Stimulated activated CD8-positive, alpha-beta memory T cell treated with anti-CD3 and anti-CD28 coated beads, Interleukin-12 subunit alpha, Interleukin-12 subunit beta, amount 100 ng/mL, for 24 hours (primary cell): ENCODE data around the gene ULK4.
"Not testable (repeated sequence)": the region's sequence is repeated elsewhere in the genome, so short reads cannot be mapped to it uniquely, and the experiment has no call there.

Experiments used
- DNase-seq: peaks from one replicate; pipeline ENCODE4 v3.0.0-alpha.2; 2020; ENCODE audit errors: extremely low read depth

ULK4 gene

GRCh38 chr3:41872157-41872556 is 89.7 kb downstream of the ULK4 start:
- DNase-seq: no peak

DNA sequence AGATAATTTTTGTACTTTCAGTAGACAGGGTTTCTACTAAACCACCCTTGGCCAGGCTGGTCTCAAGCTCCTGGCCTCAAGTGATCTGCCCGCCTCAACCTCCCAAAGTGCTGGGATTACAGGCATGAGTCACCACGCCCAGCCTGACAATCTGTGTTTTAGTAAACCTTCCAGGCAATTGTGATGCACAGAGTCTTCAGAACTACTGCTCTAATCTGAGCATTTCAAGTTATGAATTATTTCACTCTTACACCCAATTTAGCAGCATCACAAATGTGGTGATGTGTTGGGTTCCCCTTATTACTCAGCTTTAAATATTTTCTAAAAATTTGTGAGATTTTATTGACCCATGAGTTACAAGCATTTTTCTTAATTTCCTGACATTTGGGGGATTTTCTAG is 94.4 kb downstream of the ULK4 start:
- no peak for DNase-seq

DNA sequence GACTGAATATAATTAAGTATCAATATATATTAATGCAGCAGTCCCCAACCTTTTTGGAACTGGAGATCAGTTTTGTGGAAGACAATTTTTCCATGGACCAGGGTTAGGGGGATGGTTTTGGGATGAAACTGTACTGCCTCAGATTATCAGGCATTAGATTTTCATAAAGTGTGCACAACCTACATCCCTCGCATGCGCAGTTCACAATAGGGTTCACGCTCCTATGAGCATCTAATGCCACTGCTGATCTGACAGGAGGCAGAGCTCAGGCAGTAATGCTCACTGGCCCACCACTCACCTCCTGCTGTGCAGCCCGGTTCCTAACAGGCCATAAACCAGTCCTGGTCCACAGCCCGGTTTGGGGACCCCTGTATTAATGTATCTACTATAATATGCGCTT is 95.6 kb downstream of the ULK4 start:
- no peak for DNase-seq

DNA sequence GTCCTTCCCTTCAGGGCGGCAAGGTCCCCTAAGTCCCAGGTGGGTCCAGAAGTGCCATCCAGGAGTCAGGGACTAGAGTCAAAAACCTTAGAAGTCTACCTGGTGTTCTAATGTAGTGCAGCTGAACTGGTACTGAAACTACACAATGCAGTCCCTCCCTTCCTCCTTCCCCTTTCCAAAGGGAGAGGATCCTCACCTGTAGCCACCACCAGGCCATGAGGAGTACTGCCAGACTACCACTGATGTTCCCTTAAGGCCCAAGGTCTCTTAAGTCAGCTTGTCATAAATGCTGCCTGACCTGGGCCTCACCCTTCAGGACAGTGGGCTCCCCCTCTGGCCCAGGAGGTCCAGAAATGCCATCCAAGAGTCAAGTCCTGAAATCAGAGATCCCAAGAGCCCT is 98.9 kb downstream of the ULK4 start:
- no peak for DNase-seq

DNA sequence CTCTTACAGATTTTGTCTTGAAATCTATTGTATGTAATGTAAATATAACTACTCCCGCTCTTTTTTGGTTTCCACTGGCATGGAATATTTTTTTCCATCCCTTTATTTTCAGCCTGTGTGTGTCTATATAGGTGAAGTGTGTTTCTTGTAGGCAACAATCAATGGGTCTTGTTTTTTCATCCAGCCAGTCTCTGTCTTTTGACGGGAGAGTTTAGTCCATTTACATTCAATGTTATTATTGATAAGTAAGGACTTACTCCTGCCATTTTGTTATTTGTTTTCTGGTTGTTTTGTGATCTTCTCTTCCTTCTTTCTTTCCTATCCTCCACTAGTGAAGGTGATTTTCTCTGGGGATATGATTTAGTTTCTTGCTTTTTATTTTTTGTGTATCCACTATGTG is 101.4 kb downstream of the ULK4 start:
- DNase-seq: not testable (repeated sequence)

DNA sequence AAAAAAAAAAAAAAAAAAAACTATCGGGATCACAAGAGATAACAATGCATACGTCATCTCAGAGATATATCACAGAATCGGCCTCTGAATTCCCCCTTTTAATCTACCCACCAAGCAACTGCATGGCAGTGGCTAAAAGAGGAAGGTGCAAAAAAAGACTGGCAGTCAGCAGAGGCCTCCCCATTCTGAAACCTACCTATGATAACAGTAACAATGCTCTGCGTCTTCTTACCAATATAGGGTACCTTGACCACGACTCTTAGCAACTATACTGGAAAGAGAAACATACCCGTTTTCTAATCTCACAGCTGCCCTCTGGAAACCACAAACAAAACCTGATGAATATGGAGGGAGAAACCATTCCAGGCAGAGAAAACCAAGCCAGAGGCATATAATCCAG is 106.9 kb downstream of the ULK4 start:
- DNase-seq: no peak

DNA sequence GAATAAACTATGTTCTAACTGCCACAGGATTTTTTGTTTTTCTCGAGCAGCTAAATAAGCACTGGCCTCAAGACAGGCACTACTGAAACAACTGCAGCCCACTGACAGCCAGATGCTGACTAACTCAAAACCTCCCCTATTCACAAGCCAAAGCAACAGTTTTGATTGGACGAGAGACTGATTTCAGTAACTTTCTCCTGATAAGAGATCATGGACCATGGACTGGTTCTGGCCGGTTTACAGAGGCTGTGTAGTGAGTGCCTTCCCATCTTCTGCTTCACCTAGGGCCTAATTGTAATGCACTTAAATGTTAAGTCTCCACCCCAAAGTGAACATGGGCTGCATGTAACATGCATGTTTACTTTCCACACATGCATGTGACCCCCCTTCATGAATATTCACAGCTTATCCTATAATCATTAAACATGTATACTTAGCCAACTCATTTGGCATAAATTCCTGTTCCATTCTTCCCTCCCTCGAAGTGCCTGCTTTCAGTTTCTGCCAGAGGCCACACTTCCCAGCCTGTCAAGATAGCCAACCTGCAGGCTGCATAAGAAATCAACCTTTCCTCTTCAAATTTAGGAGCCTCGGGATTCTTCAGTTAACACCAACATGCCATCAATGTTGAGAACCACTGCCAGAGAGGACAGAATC is 108.2 kb downstream of the ULK4 start:
- DNase-seq: no peak

DNA sequence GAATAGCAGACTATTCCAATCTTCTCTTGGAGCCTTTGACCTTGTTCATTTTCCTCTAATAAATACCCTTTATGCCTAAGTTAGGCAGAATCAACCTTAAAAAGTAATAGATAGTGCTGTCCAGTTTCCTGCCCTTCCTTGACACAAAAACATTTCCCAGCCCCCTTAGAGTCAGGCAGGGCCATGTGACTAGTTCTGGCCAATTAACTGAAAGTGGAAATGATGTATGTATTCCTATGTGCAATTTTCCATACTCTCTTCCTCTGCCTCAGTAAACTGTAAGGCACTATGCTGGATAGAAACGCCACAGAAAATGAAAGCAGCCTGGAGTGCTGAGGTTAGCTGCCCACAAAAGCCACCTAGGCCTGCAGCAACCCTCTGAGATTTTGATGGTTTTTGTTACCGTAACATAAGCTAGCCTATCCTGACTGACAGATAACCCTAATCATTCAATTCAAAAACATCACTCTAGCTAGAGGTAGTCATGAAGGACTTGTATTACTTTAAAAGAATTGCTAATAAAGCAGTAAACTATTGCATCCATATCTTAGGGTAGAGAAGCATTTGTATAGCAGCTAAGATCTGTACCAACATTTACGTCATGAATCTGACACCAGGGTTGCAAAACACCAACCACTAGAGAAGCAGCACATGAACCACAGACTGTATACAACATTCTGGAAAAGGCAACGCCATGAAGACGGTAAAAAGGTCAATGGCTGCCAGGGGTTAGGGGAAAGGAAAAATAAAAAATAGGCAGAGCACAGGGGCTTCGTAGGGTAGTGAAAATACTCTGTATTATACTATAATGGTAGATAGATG is 112.9 kb downstream of the ULK4 start:
- DNase-seq: no peak

DNA sequence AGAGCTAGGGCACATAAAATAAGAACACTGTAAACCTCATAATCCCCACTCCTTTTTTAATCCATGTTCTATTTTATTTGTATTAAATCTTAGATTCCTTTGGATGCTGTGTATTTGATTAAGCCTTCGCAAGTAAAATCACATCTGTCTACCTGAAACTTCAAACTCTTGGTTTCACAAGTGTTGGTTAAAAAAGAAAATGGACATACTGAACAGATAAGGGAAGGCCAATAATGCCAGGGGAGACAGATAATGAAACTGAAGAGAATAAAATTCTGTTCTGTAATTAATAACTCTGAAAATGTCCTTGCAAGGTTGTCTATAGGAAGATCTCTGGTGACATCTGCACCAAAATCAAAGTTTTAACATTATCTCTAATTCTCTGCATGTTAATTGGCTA is 114.2 kb downstream of the ULK4 start:
- DNase-seq: no peak

DNA sequence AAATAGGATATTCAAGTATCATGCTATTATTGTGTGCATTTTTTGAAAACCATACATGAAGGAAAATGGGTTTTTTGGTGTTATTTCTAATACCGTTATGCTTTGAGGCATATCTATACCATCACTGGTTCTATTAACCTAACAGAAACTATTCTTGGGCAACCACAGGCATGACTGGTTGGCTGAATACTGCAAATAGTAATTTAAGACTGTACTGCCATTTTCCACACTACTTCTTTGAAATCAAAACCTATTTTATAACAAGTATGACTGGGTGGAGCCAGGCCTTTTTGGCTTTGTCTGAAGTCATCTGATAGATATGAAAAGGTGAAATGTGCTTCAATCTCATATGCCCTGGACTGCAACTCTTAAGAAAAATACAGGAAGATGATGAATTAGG is 115.1 kb downstream of the ULK4 start:
- no peak for DNase-seq

DNA sequence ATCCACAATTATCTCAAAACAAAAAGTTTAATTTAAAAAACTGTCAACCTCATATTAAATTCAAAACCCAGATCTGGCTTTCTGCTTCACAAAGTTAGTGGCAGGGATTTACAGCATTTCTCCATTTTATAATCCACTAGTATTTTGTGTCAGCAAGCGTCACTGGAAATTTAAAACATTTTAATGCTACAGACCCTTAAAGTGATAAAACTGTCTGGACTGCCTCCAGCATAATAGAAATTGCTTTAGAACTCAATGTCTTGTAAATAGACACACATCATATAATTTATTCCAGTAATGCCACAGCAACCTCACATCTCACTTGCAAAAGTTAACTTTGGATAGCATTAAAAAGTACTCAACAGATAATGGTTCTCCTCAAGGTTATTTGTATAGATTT is 116.1 kb downstream of the ULK4 start:
- no peak for DNase-seq

- DNase-seq: not testable (repeated sequence)
These were observed 117.6 kb downstream of the ULK4 start for GRCh38 chr3:41844256-41844655.

DNA sequence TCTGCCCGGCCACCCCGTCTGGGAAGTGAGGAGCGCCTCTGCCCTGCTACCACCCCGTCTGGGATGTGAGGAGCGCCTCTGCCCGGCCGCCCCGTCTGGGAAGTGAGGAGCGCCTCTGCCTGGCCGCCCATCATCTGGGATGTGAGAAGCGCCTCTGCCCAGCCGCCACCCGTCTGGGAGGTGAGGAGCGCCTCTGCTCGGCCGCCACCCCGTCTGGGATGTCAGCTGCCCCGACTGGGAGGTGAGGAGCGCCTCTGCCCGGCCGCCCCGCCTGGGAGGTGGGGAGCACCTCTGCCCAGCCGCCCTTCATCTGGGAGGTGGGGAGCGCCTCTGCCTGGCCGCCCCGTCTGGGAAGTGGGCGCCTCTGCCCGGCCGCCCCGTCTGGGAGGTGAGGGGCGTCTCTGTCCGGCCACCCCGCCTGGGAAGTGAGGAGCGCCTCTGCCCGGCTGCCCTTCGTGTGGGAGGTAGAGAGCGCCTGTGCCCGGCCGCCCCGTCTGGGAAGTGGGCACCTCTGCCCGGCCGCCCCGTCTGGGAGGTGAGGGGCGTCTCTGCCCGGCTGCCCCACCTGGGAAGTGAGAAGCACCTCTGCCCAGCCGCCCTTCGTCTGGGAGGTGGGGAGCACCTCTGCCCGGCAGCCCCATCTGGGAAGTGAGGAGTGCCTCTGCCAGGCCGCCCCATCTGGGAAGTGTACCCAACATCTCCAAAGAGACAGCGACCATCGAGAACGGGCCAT is 120.8 kb downstream of the ULK4 start:
- not testable (repeated sequence) for DNase-seq

GRCh38 chr3:41836360-41837134 is 125.4 kb downstream of the ULK4 start:
- no peak for DNase-seq

DNA sequence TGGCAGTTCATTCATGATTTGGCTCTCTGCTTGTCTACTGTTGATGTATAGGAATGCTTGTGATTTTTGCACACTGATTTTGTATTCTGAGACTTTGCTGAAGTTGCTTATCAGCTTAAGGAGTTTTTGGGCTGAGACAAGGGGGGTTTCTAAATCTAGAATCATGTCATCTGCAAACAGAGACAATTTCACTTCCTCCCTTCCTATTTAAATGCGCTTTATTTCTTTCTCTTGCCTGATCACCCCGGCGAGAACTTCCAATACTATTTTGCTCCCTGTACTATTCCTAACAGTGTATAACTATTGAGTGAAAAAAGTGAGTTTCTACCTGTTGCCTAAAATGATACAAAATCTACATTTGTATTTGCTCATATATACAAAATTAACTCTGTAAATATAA is 128.3 kb downstream of the ULK4 start:
- no peak for DNase-seq

GRCh38 chr3:41819236-41819635 is 142.7 kb downstream of the ULK4 start:
- no peak for DNase-seq

DNA sequence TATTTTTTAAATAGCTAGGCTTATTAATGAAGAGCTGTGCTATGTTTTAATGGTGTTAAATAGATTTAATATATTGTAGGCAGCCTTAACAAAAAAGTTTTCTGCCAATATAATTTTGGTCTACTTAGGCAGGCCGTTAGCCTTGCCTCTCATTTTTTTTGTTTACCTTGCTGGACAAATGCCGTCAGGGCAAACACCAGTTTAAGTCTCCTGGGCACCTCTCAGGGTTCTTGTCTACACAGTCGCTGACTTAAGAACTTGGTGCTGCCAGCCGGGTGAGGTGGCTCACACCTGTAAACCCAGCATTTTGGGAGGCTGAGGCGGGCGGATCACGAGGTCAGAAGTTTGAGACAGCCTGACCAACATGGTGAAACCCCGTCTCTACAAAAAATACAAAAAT is 153.3 kb downstream of the ULK4 start:
- DNase-seq: no peak

- no peak for DNase-seq
These were observed 153.8 kb downstream of the ULK4 start for GRCh38 chr3:41808152-41808551.

DNA sequence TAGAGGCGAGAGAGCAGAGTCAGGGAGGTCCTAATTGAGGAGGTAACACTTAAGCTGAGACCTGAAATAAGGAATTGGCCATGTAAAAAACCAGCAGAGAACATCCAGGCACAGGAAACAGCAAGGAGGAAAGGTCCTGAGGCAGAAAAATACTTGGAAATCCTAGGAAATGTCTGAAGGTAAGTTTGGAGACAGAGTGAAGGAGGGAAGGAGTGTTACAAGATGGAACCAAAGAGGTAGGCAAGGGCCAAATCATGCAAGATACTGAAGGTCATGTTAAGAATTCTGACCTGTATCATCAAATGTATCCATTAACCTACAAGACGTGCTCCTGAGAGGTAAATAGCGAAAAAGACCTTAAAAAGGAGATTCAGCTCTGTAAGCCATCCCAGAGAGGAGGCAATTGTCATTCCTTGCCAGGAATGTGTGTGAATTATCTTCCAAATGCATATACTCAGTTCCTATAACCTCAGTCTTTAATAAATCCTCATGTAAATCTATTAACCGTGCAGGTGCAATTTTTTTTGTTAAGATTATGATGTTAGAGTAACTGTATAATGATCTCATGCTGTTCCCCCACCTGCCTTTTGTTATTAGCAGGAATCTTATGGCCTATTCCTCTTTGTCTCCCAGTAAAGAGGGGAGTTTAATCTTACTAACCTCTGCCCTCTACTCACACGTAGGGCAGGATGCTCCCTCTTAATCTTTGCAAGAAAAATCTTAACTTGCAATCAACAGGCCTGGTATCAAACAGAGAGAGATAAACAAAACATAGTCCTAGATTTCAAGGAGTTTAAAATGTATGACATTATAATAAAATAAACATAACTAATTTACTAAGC is 166.9 kb downstream of the ULK4 start:
- DNase-seq: no peak

GRCh38 chr3:41792806-41793205 is 169.1 kb downstream of the ULK4 start:
- DNase-seq: no peak

- DNase-seq: no peak
These were observed 192.8 kb downstream of the ULK4 start for GRCh38 chr3:41769106-41769505.
